Epithelial cell of esophagus (primary cell): Measurements from ENCODE around the gene ALAS1.
A peak's percentile ranks its signal among the peaks of the same experiment; 100 is the strongest.

ENCODE experiments used
- DNase-seq: peaks from one replicate; pipeline ENCODE4 v3.0.0; 2010; ENCODE audit warnings: low read depth
- H3K4me3 ChIP-seq: 2 replicates; pipeline ENCODE4 v1.5.1; 2011; ENCODE audit warnings: mild to moderate bottlenecking, low read length, control low read depth
- CTCF ChIP-seq: IDR thresholded peaks from 2 replicates; pipeline ENCODE4 v1.5.1; 2011; ENCODE audit warnings: low read depth, mild to moderate bottlenecking, low read length, control low read depth, inconsistent platforms; ENCODE audit not compliant: insufficient read depth; ENCODE audit errors: missing control alignments

ALAS1 gene

GRCh38 chr3:52216585-52217408 lies 18.8 kb downstream of the ALAS1 start:
- DNase-seq = peak; percentile 96

GRCh38 chr3:52217409-52217805 lies 19.4 kb downstream of the ALAS1 start:
- no peak for TF ChIP-seq CTCF
- H3K4me3 ChIP-seq = no peak overlapping the region
- DNase-seq = no peak

More at GRCh38 chr3:52216585-52217408, 18.8 kb downstream of the ALAS1 start:
- no peak overlapping the region for H3K4me3 ChIP-seq
- TF ChIP-seq CTCF = no peak

- TF ChIP-seq CTCF = no peak
- DNase-seq = no peak
- no peak overlapping the region for H3K4me3 ChIP-seq
These were observed 20.1 kb downstream of the ALAS1 start for GRCh38 chr3:52218026-52218425.

- TF ChIP-seq CTCF = no peak
- H3K4me3 ChIP-seq = no peak overlapping the region
- no peak for DNase-seq
These were observed 20.5 kb downstream of the ALAS1 start for GRCh38 chr3:52218454-52218853.

- no peak for TF ChIP-seq CTCF
- peak; percentile 39 for DNase-seq
- no peak overlapping the region for H3K4me3 ChIP-seq
These were observed 21.1 kb downstream of the ALAS1 start for GRCh38 chr3:52218937-52219650.

GRCh38 chr3:52220380-52221026 lies 22.5 kb downstream of the ALAS1 start:
- H3K4me3 ChIP-seq = no peak overlapping the region
- peak; percentile 96 for TF ChIP-seq CTCF
- DNase-seq = peak; percentile 72
